C4-2B (cell line): ENCODE data around the gene ZFP57.

Experiments used
- ZFX ChIP-seq: fragments of 450-650 bp; IDR thresholded peaks from 2 replicates; pipeline ENCODE4 v1.6.1; 2017
- TF ChIP-seq, protein P1 (sequence below): fragments of 450-650 bp; conservative IDR thresholded peaks from 2 replicates; pipeline ENCODE4 v1.5.1; 2017; ENCODE audit warnings: mild to moderate bottlenecking

DNA sequence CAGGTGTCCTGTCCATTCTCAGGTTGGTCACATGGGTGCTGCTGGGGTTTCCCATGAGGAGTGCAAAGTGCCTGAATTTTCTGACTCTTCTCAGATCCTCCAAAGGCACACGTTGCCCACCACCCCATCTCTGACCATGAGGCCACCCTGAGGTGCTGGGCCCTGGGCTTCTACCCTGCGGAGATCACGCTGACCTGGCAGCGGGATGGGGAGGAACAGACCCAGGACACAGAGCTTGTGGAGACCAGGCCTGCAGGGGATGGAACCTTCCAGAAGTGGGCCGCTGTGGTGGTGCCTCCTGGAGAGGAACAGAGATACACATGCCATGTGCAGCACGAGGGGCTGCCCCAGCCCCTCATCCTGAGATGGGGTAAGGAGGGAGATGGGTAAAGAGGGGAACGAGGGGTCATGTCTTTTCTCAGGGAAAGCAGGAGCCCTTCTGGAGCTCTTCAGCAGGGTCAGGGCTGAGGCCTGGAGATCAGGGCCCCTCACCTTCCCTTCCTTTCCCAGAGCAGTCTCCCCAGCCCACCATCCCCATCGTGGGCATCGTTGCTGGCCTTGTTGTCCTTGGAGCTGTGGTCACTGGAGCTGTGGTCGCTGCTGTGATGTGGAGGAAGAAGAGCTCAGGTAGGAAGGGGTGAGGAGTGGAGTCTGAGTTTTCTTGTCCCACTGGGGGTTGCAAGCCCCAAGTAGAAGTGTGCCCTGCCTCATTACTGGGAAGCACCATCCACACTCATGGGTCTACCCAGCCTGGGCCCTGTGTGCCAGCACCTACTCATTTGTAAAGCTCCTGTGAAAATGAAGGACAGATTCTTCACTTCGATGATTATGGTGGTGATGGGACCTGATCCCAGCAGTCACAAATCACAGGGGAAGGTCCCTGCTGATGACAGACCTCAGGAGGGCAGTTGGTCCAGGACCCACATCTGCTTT lies 44.3 kb upstream of the ZFP57 start:
- TF ChIP-seq, protein P1, sequence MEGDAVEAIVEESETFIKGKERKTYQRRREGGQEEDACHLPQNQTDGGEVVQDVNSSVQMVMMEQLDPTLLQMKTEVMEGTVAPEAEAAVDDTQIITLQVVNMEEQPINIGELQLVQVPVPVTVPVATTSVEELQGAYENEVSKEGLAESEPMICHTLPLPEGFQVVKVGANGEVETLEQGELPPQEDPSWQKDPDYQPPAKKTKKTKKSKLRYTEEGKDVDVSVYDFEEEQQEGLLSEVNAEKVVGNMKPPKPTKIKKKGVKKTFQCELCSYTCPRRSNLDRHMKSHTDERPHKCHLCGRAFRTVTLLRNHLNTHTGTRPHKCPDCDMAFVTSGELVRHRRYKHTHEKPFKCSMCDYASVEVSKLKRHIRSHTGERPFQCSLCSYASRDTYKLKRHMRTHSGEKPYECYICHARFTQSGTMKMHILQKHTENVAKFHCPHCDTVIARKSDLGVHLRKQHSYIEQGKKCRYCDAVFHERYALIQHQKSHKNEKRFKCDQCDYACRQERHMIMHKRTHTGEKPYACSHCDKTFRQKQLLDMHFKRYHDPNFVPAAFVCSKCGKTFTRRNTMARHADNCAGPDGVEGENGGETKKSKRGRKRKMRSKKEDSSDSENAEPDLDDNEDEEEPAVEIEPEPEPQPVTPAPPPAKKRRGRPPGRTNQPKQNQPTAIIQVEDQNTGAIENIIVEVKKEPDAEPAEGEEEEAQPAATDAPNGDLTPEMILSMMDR = no peak
- TF ChIP-seq ZFX = no peak
